Neural crest cell (in vitro differentiated cells): ENCODE measurements around the gene ZNF878. TPM values are rescaled to one million over a fixed set of nuclear protein-coding genes. Genes with fewer than 3 reads are reported as not detected.
A peak's percentile ranks its signal among the peaks of the same experiment; 100 is the strongest.
"Not testable (repeated sequence)": the region's sequence is repeated elsewhere in the genome, so short reads cannot be mapped to it uniquely, and the experiment has no call there.

Source experiments
- DNase-seq: peaks from one replicate; pipeline ENCODE4 v3.0.0; 2021; ENCODE audit warnings: low read depth, mixed read lengths, low spot score
- H3K27ac Mint-ChIP-seq: one replicate; pipeline ENCODE4 v1.8.0; 2021; ENCODE audit warnings: mild to moderate bottlenecking, mixed read lengths; ENCODE audit not compliant: unreplicated experiment
- H3K27me3 Mint-ChIP-seq: 2 replicates; pipeline ENCODE4 v1.8.0; 2021; ENCODE audit warnings: low read depth, mild to moderate bottlenecking, mixed read lengths
- H3K36me3 Mint-ChIP-seq: 2 replicates; pipeline ENCODE4 v1.8.0; 2021; ENCODE audit warnings: low read depth, mild to moderate bottlenecking, mixed read lengths
- H3K4me1 Mint-ChIP-seq: 2 replicates; pipeline ENCODE4 v1.8.0; 2021; ENCODE audit warnings: mixed read lengths
- H3K4me3 Mint-ChIP-seq: one replicate; pipeline ENCODE4 v1.8.0; 2021; ENCODE audit warnings: mild to moderate bottlenecking, mixed read lengths
- H3K9me3 Mint-ChIP-seq: 2 replicates; pipeline ENCODE4 v1.8.0; 2021; ENCODE audit warnings: mixed read lengths
- CTCF ChIP-seq: fragments of 200-600 bp; sonication (generic); conservative IDR thresholded peaks from 2 replicates; pipeline ENCODE4 v1.5.0; 2021; ENCODE audit warnings: antibody characterized with exemption, mild to moderate bottlenecking
- total RNA-seq: library from RNA; stranded (reverse); gene quantifications from 2 replicates; pipeline ENCODE4 v1.2.1, GENCODE V29; 2021

The ZNF878 gene
- total RNA-seq, 1 donor from 2014 or later: 2.5 TPM

GRCh38 chr19:12092065-12092867 lies 39.5 kb upstream of the ZNF878 start:
- Mint-ChIP-seq H3K4me1 (peaks cover 28% of the 10 kb centered on the region), H3K9me3 (peaks cover 13% of the 10 kb centered on the region), H3K27me3 (no peaks in the 10 kb centered on the region), H3K36me3 (peaks cover 24% of the 10 kb centered on the region), H3K4me3 (peak overlapping the region; percentile 97), H3K27ac (peak overlapping the region; percentile 93)
- DNase-seq: peak; percentile 87
- TF ChIP-seq CTCF: no peak

GRCh38 chr19:12090807-12091206 lies 38.0 kb upstream of the ZNF878 start:
- H3K36me3 Mint-ChIP-seq: peaks cover 19% of the 10 kb centered on the region
- peak; percentile 54 for DNase-seq
- H3K27me3 Mint-ChIP-seq: no peaks in the 10 kb centered on the region
- H3K27ac Mint-ChIP-seq: no peak overlapping the region
- H3K9me3 Mint-ChIP-seq: peaks cover 14% of the 10 kb centered on the region
- peak overlapping the region; percentile 97 for H3K4me3 Mint-ChIP-seq
- TF ChIP-seq CTCF: peak; percentile 68
- H3K4me1 Mint-ChIP-seq: peaks cover 28% of the 10 kb centered on the region

GRCh38 chr19:12085074-12085818 lies 32.5 kb upstream of the ZNF878 start:
- DNase-seq: no peak
- peaks cover 1% of the 10 kb centered on the region for H3K4me1 Mint-ChIP-seq
- TF ChIP-seq CTCF: no peak
- H3K27me3 Mint-ChIP-seq: no peaks in the 10 kb centered on the region
- H3K27ac Mint-ChIP-seq: no peak overlapping the region
- peaks cover 15% of the 10 kb centered on the region for H3K9me3 Mint-ChIP-seq
- H3K36me3 Mint-ChIP-seq: peaks cover 21% of the 10 kb centered on the region
- H3K4me3 Mint-ChIP-seq: no peak overlapping the region

GRCh38 chr19:12083336-12083735 lies 30.6 kb upstream of the ZNF878 start:
- not testable (repeated sequence) for DNase-seq, H3K4me3 Mint-ChIP-seq, H3K4me1 Mint-ChIP-seq, H3K27me3 Mint-ChIP-seq, H3K27ac Mint-ChIP-seq
- Mint-ChIP-seq H3K9me3 (peaks cover 15% of the 10 kb centered on the region), H3K36me3 (peaks cover 31% of the 10 kb centered on the region)

GRCh38 chr19:12077375-12077774 lies 24.6 kb upstream of the ZNF878 start:
- no peak overlapping the region for H3K4me3 Mint-ChIP-seq
- H3K27me3 Mint-ChIP-seq: no peaks in the 10 kb centered on the region
- TF ChIP-seq CTCF: no peak
- no peaks in the 10 kb centered on the region for H3K4me1 Mint-ChIP-seq
- no peak overlapping the region for H3K27ac Mint-ChIP-seq
- peaks cover 71% of the 10 kb centered on the region for H3K36me3 Mint-ChIP-seq
- no peak for DNase-seq
- peaks cover 26% of the 10 kb centered on the region for H3K9me3 Mint-ChIP-seq

- Mint-ChIP-seq H3K4me3 (peak overlapping the region; percentile 11), H3K36me3 (peaks cover 69% of the 10 kb centered on the region), H3K9me3 (peaks cover 25% of the 10 kb centered on the region)
- not testable (repeated sequence) for DNase-seq, H3K4me1 Mint-ChIP-seq, H3K27me3 Mint-ChIP-seq, H3K27ac Mint-ChIP-seq
Measured at GRCh38 chr19:12076331-12076730, 23.6 kb upstream of the ZNF878 start.
